ENCODE results near the gene ADNP2.

ADNP2 gene

GRCh38 chr18:80108739-80109675, at the start of gene ADNP2:
TSS of gene ADNP2 (plus strand) at chr18:80109262. CDS start at chr18:80117543, 8,281 bp downstream.
- Mint-ChIP-seq H3K27me3 (no peaks in the 10 kb centered on the region), H3K4me3 (peak within 1 kb of the TSS; percentile 86), H3K9me3 (peaks cover 2% of the 10 kb centered on the region), H3K4me1 (peaks cover 45% of the 10 kb centered on the region), H3K36me3 (peaks cover 5% of the 10 kb centered on the region), H3K27ac (peak within 1 kb of the TSS; percentile 93)
- peak; percentile 92 for DNase-seq (ENCODE audit: low spot score in 2 of 2)
- ATAC-seq (ENCODE audit: low read depth), result peak; percentile 77

GRCh38 chr18:80059945-80060344, 49.1 kb upstream of the ADNP2 start:
- H3K36me3 Mint-ChIP-seq, result peaks cover 10% of the 10 kb centered on the region
- no peak for ATAC-seq (ENCODE audit: low read depth)
- peaks cover 6% of the 10 kb centered on the region for H3K9me3 Mint-ChIP-seq
- DNase-seq (ENCODE audit: low spot score in 2 of 2), result no peak
- no peaks in the 10 kb centered on the region for H3K4me1 Mint-ChIP-seq
- H3K4me3 Mint-ChIP-seq, result no peak overlapping the region
- no peak overlapping the region for H3K27ac Mint-ChIP-seq
- H3K27me3 Mint-ChIP-seq, result no peaks in the 10 kb centered on the region

- H3K9me3 Mint-ChIP-seq, result peaks cover 1% of the 10 kb centered on the region
- ATAC-seq (ENCODE audit: low read depth) (no peak), DNase-seq (ENCODE audit: low spot score in 2 of 2) (no peak)
- no peaks in the 10 kb centered on the region for H3K4me1 Mint-ChIP-seq
- H3K27me3 Mint-ChIP-seq, result no peaks in the 10 kb centered on the region
- no peak overlapping the region for H3K4me3 Mint-ChIP-seq
- no peak overlapping the region for H3K27ac Mint-ChIP-seq
- peaks cover 5% of the 10 kb centered on the region for H3K36me3 Mint-ChIP-seq
Observed at GRCh38 chr18:80065705-80066104, 43.4 kb upstream of the ADNP2 start.

GRCh38 chr18:80067321-80067720, 41.7 kb upstream of the ADNP2 start:
- peaks cover 1% of the 10 kb centered on the region for H3K9me3 Mint-ChIP-seq
- no peak overlapping the region for H3K4me3 Mint-ChIP-seq
- no peak overlapping the region for H3K27ac Mint-ChIP-seq
- DNase-seq (ENCODE audit: low spot score in 2 of 2), result no peak
- H3K36me3 Mint-ChIP-seq, result peaks cover 3% of the 10 kb centered on the region
- H3K27me3 Mint-ChIP-seq, result no peaks in the 10 kb centered on the region
- H3K4me1 Mint-ChIP-seq, result no peaks in the 10 kb centered on the region
- ATAC-seq (ENCODE audit: low read depth), result no peak

GRCh38 chr18:80067897-80068296, 41.2 kb upstream of the ADNP2 start:
- H3K9me3 Mint-ChIP-seq, result peaks cover 1% of the 10 kb centered on the region
- no peaks in the 10 kb centered on the region for H3K27me3 Mint-ChIP-seq
- H3K4me3 Mint-ChIP-seq, result no peak overlapping the region
- H3K27ac Mint-ChIP-seq, result no peak overlapping the region
- peaks cover 3% of the 10 kb centered on the region for H3K36me3 Mint-ChIP-seq
- no peak for ATAC-seq (ENCODE audit: low read depth)
- no peaks in the 10 kb centered on the region for H3K4me1 Mint-ChIP-seq
- DNase-seq (ENCODE audit: low spot score in 2 of 2), result no peak

- H3K36me3 Mint-ChIP-seq, result peaks cover 2% of the 10 kb centered on the region
- DNase-seq (ENCODE audit: low spot score in 2 of 2) (no peak), ATAC-seq (ENCODE audit: low read depth) (no peak)
- H3K4me1 Mint-ChIP-seq, result no peaks in the 10 kb centered on the region
- H3K27me3 Mint-ChIP-seq, result no peaks in the 10 kb centered on the region
- H3K9me3 Mint-ChIP-seq, result no peaks in the 10 kb centered on the region
- no peak overlapping the region for H3K27ac Mint-ChIP-seq
- H3K4me3 Mint-ChIP-seq, result no peak overlapping the region
Observed at GRCh38 chr18:80068571-80069272, 40.3 kb upstream of the ADNP2 start.

GRCh38 chr18:80070825-80071224, 38.2 kb upstream of the ADNP2 start:
- H3K36me3 Mint-ChIP-seq, result no peaks in the 10 kb centered on the region
- DNase-seq (ENCODE audit: low spot score in 2 of 2) (no peak), ATAC-seq (ENCODE audit: low read depth) (no peak)
- no peaks in the 10 kb centered on the region for H3K9me3 Mint-ChIP-seq
- no peaks in the 10 kb centered on the region for H3K4me1 Mint-ChIP-seq
- H3K4me3 Mint-ChIP-seq, result no peak overlapping the region
- H3K27ac Mint-ChIP-seq, result no peak overlapping the region
- H3K27me3 Mint-ChIP-seq, result no peaks in the 10 kb centered on the region

GRCh38 chr18:80074183-80074582, 34.9 kb upstream of the ADNP2 start:
- no peak overlapping the region for H3K27ac Mint-ChIP-seq
- no peak for DNase-seq (ENCODE audit: low spot score in 2 of 2)
- no peak overlapping the region for H3K4me3 Mint-ChIP-seq
- no peaks in the 10 kb centered on the region for H3K36me3 Mint-ChIP-seq
- H3K4me1 Mint-ChIP-seq, result no peaks in the 10 kb centered on the region
- peaks cover 5% of the 10 kb centered on the region for H3K27me3 Mint-ChIP-seq
- no peak for ATAC-seq (ENCODE audit: low read depth)
- H3K9me3 Mint-ChIP-seq, result no peaks in the 10 kb centered on the region

- Mint-ChIP-seq H3K9me3 (no peaks in the 10 kb centered on the region), H3K27me3 (peaks cover 5% of the 10 kb centered on the region), H3K4me1 (no peaks in the 10 kb centered on the region), H3K27ac (no peak overlapping the region), H3K4me3 (no peak overlapping the region), H3K36me3 (no peaks in the 10 kb centered on the region)
- no peak for DNase-seq (ENCODE audit: low spot score in 2 of 2)
- ATAC-seq (ENCODE audit: low read depth), result no peak
Observed at GRCh38 chr18:80074697-80075096, 34.4 kb upstream of the ADNP2 start.

- DNase-seq (ENCODE audit: low spot score in 2 of 2), result no peak
- ATAC-seq (ENCODE audit: low read depth), result no peak
- Mint-ChIP-seq H3K27ac (no peak overlapping the region), H3K4me3 (no peak overlapping the region), H3K36me3 (peaks cover 3% of the 10 kb centered on the region), H3K27me3 (peaks cover 8% of the 10 kb centered on the region), H3K9me3 (no peaks in the 10 kb centered on the region), H3K4me1 (no peaks in the 10 kb centered on the region)
Observed at GRCh38 chr18:80075940-80076339, 33.1 kb upstream of the ADNP2 start.

- H3K4me1 Mint-ChIP-seq, result no peaks in the 10 kb centered on the region
- no peak for ATAC-seq (ENCODE audit: low read depth)
- H3K27me3 Mint-ChIP-seq, result peaks cover 8% of the 10 kb centered on the region
- H3K27ac Mint-ChIP-seq, result no peak overlapping the region
- no peak for DNase-seq (ENCODE audit: low spot score in 2 of 2)
- H3K9me3 Mint-ChIP-seq, result no peaks in the 10 kb centered on the region
- peaks cover 3% of the 10 kb centered on the region for H3K36me3 Mint-ChIP-seq
- H3K4me3 Mint-ChIP-seq, result no peak overlapping the region
Observed at GRCh38 chr18:80076379-80076778, 32.7 kb upstream of the ADNP2 start.

- H3K4me3 Mint-ChIP-seq, result no peak overlapping the region
- no peak for DNase-seq (ENCODE audit: low spot score in 2 of 2)
- no peak for ATAC-seq (ENCODE audit: low read depth)
- no peak overlapping the region for H3K27ac Mint-ChIP-seq
- H3K27me3 Mint-ChIP-seq, result peaks cover 8% of the 10 kb centered on the region
- H3K9me3 Mint-ChIP-seq, result no peaks in the 10 kb centered on the region
- H3K4me1 Mint-ChIP-seq, result no peaks in the 10 kb centered on the region
- peaks cover 3% of the 10 kb centered on the region for H3K36me3 Mint-ChIP-seq
Observed at GRCh38 chr18:80077873-80078272, 31.2 kb upstream of the ADNP2 start.

GRCh38 chr18:80086281-80086680, 22.8 kb upstream of the ADNP2 start:
- ATAC-seq (ENCODE audit: low read depth) (no peak), DNase-seq (ENCODE audit: low spot score in 2 of 2) (no peak)
- no peaks in the 10 kb centered on the region for H3K4me1 Mint-ChIP-seq
- no peak overlapping the region for H3K27ac Mint-ChIP-seq
- peaks cover 20% of the 10 kb centered on the region for H3K9me3 Mint-ChIP-seq
- H3K27me3 Mint-ChIP-seq, result peaks cover 5% of the 10 kb centered on the region
- peaks cover 6% of the 10 kb centered on the region for H3K36me3 Mint-ChIP-seq
- H3K4me3 Mint-ChIP-seq, result no peak overlapping the region

- H3K27me3 Mint-ChIP-seq, result peaks cover 5% of the 10 kb centered on the region
- H3K4me3 Mint-ChIP-seq, result no peak overlapping the region
- ATAC-seq (ENCODE audit: low read depth) (no peak), DNase-seq (ENCODE audit: low spot score in 2 of 2) (no peak)
- peaks cover 20% of the 10 kb centered on the region for H3K9me3 Mint-ChIP-seq
- no peaks in the 10 kb centered on the region for H3K4me1 Mint-ChIP-seq
- H3K36me3 Mint-ChIP-seq, result peaks cover 6% of the 10 kb centered on the region
- no peak overlapping the region for H3K27ac Mint-ChIP-seq
Observed at GRCh38 chr18:80088036-80088435, 21.0 kb upstream of the ADNP2 start.

All from memory B cell (primary cell).